Nephron (organoid): ENCODE data around the gene KDM4C.

Experiments used
- H3K27ac Mint-ChIP-seq, 3 experiments: 2 replicates each; pipeline ENCODE4 v1.8.0; 2020; ENCODE audit warnings: mixed read lengths in 3 of 3, mild to moderate bottlenecking in 2 of 3, moderate library complexity in 1 of 3
- H3K27me3 Mint-ChIP-seq: 2 replicates; pipeline ENCODE4 v1.8.0; 2021; ENCODE audit warnings: low read depth, mild to moderate bottlenecking, moderate library complexity, mixed read lengths
- H3K36me3 Mint-ChIP-seq: 2 replicates; pipeline ENCODE4 v1.8.0; 2020; ENCODE audit warnings: low read depth, mixed read lengths
- H3K4me1 Mint-ChIP-seq: 2 replicates; pipeline ENCODE4 v1.8.0; 2020; ENCODE audit warnings: mixed read lengths
- H3K4me3 Mint-ChIP-seq, 3 experiments: 2 replicates each; pipeline ENCODE4 v1.8.0; 2020; ENCODE audit warnings: mild to moderate bottlenecking in 3 of 3, mixed read lengths in 3 of 3, moderate library complexity in 2 of 3
- H3K9me3 Mint-ChIP-seq: 2 replicates; pipeline ENCODE4 v1.8.0; 2020; ENCODE audit warnings: mixed read lengths
- CTCF ChIP-seq, 3 experiments: fragments of 200-600 bp; sonication (generic); IDR thresholded peaks; one replicate each; pipeline ENCODE4 v1.5.0; 2021; ENCODE audit warnings: antibody characterized with exemption in 3 of 3; ENCODE audit not compliant: unreplicated experiment in 3 of 3

The KDM4C gene

GRCh38 chr9:7042124-7042523 is 284.4 kb downstream of the KDM4C start:
- H3K4me1 Mint-ChIP-seq: peaks cover 6% of the 10 kb centered on the region
- no peak overlapping the region for H3K4me3 Mint-ChIP-seq
- peaks cover 3% of the 10 kb centered on the region for H3K9me3 Mint-ChIP-seq
- no peak overlapping the region for H3K27ac Mint-ChIP-seq
- TF ChIP-seq CTCF (IDR thresholded peaks at IDR 0.05; ENCODE audit: unreplicated experiment in 3 of 3): no peak
- H3K27me3 Mint-ChIP-seq: no peaks in the 10 kb centered on the region
- peaks cover 10% of the 10 kb centered on the region for H3K36me3 Mint-ChIP-seq

GRCh38 chr9:7045361-7045760 is 287.6 kb downstream of the KDM4C start:
- Mint-ChIP-seq H3K27me3 (no peaks in the 10 kb centered on the region), H3K36me3 (peaks cover 7% of the 10 kb centered on the region), H3K4me3 (no peak overlapping the region), H3K4me1 (no peaks in the 10 kb centered on the region), H3K9me3 (peaks cover 3% of the 10 kb centered on the region), H3K27ac (no peak overlapping the region)
- TF ChIP-seq CTCF (IDR thresholded peaks at IDR 0.05; ENCODE audit: unreplicated experiment in 3 of 3): no peak

- Mint-ChIP-seq H3K36me3 (no peaks in the 10 kb centered on the region), H3K27me3 (no peaks in the 10 kb centered on the region), H3K9me3 (no peaks in the 10 kb centered on the region), H3K27ac (no peak overlapping the region), H3K4me1 (peaks cover 28% of the 10 kb centered on the region), H3K4me3 (no peak overlapping the region)
- TF ChIP-seq CTCF (IDR thresholded peaks at IDR 0.05; ENCODE audit: unreplicated experiment in 3 of 3): no peak
Measured at GRCh38 chr9:7051711-7052110, 293.9 kb downstream of the KDM4C start.

- TF ChIP-seq CTCF (IDR thresholded peaks at IDR 0.05; ENCODE audit: unreplicated experiment in 3 of 3): no peak
- no peaks in the 10 kb centered on the region for H3K27me3 Mint-ChIP-seq
- H3K36me3 Mint-ChIP-seq: no peaks in the 10 kb centered on the region
- peaks cover 31% of the 10 kb centered on the region for H3K4me1 Mint-ChIP-seq
- H3K4me3 Mint-ChIP-seq: no peak overlapping the region
- H3K27ac Mint-ChIP-seq: no peak overlapping the region
- H3K9me3 Mint-ChIP-seq: no peaks in the 10 kb centered on the region
Measured at GRCh38 chr9:7053903-7054302, 296.1 kb downstream of the KDM4C start.

GRCh38 chr9:7055171-7055903 is 297.6 kb downstream of the KDM4C start:
- H3K4me3 Mint-ChIP-seq: no peak overlapping the region
- H3K9me3 Mint-ChIP-seq: no peaks in the 10 kb centered on the region
- H3K27me3 Mint-ChIP-seq: no peaks in the 10 kb centered on the region
- no peaks in the 10 kb centered on the region for H3K36me3 Mint-ChIP-seq
- H3K27ac Mint-ChIP-seq: no peak overlapping the region
- peaks cover 31% of the 10 kb centered on the region for H3K4me1 Mint-ChIP-seq
- no peak for TF ChIP-seq CTCF (IDR thresholded peaks at IDR 0.05; ENCODE audit: unreplicated experiment in 3 of 3)

GRCh38 chr9:7056254-7056653 is 298.5 kb downstream of the KDM4C start:
- Mint-ChIP-seq H3K4me1 (peaks cover 31% of the 10 kb centered on the region), H3K27me3 (no peaks in the 10 kb centered on the region), H3K4me3 (no peak overlapping the region), H3K9me3 (no peaks in the 10 kb centered on the region), H3K36me3 (no peaks in the 10 kb centered on the region), H3K27ac (no peak overlapping the region)
- no peak for TF ChIP-seq CTCF (IDR thresholded peaks at IDR 0.05; ENCODE audit: unreplicated experiment in 3 of 3)
